Heart left ventricle (tissue), 16 donors: Measurements from ENCODE around the gene RIC8B. TPM values are rescaled to one million over a fixed set of nuclear protein-coding genes. Genes with fewer than 3 reads are reported as not detected.
"Not testable (repeated sequence)": the region's sequence is repeated elsewhere in the genome, so short reads cannot be mapped to it uniquely, and the experiment has no call there.

Source experiments
- ATAC-seq, 4 donors: fragments of 200-7000 bp; cut with Tn5 transposase; one replicate each; pipeline ENCODE4 v1.9.1; 2020 to 2022; ENCODE audit warnings: moderate library complexity in 4 of 4, mild to moderate bottlenecking in 3 of 4, moderate number of reproducible peaks in 1 of 4
- DNase-seq, 5 donors: peaks; one replicate each; pipeline ENCODE4 v3.0.0-alpha.2; 2020
- H3K27ac ChIP-seq, 12 donors: fragments of 200-600 bp; sonication (generic) in 4 of 12; one replicate each; pipeline versions ENCODE4 v1.5.0 to v1.8.0; 2016 to 2022; ENCODE audit warnings: mild to moderate bottlenecking in 2 of 12
- H3K27me3 ChIP-seq, 9 donors: fragments of 200-600 bp; sonication (generic) in 2 of 9; one replicate each; pipeline versions ENCODE4 v1.5.1 to v1.8.0; 2016 to 2022; ENCODE audit warnings: mild to moderate bottlenecking in 3 of 9
- H3K36me3 ChIP-seq, 9 donors: fragments of 200-600 bp; sonication (generic) in 2 of 9; one replicate each; pipeline versions ENCODE4 v1.5.0 to v1.8.0; 2018 to 2022; ENCODE audit warnings: mild to moderate bottlenecking in 2 of 9
- H3K4me1 ChIP-seq, 12 donors: fragments of 200-600 bp; sonication (generic) in 4 of 12; one replicate each; pipeline versions ENCODE4 v1.5.0 to v1.8.0; 2016 to 2022; ENCODE audit warnings: mild to moderate bottlenecking in 3 of 12
- H3K4me3 ChIP-seq, 12 donors: fragments of 200-600 bp; sonication (generic) in 4 of 12; one replicate each; pipeline versions ENCODE4 v1.5.0 to v1.8.0; 2017 to 2022; ENCODE audit warnings: mild to moderate bottlenecking in 9 of 12, moderate library complexity in 4 of 12
- H3K9me3 ChIP-seq, 12 donors: fragments of 200-600 bp; sonication (generic) in 4 of 12; one replicate each; pipeline versions ENCODE4 v1.5.0 to v1.8.0; 2016 to 2022; ENCODE audit warnings: mild to moderate bottlenecking in 1 of 12
- POLR2A ChIP-seq, 2 donors: fragments of 450-650 bp; IDR thresholded peaks; one replicate each; pipeline ENCODE4 v1.6.1; 2017; ENCODE audit warnings: antibody characterized with exemption in 2 of 2, mild to moderate bottlenecking in 2 of 2, moderate library complexity in 2 of 2
- WGBS, 4 donors: extraction: QIAGEN DNeasy Blood & Tissue Kit in 2 of 4; methylation state at CpG; one replicate each; pipeline versions ENCODE4 v1.1.5 to v1.1.7; 2013 to 2018; 5-methylcytosine and 5-hydroxymethylcytosine counted together
- intact Hi-C, 10 donors: fragments of 100-400 bp; cut with DNase I; formaldehyde crosslinking; loops; one replicate each; pipeline versions ENCODE4 v1.11.1 to v1.14.2; 2022
- polyA plus RNA-seq, 2 donors: library from polyadenylated mRNA; stranded (reverse); fragments of 200-250 nt; gene quantifications; one replicate each; pipeline ENCODE4 v1.2.3, GENCODE V29; 2013
- total RNA-seq, 9 donors: library from RNA; depleted of rRNA in 2 of 9; stranded (reverse); fragments of >200 nt in 2 of 9; fragmentation: NEBNext Ultra II Directional in 3 of 9; extraction: Animal tissue kit (Norgen Biotek cat#: 25700) in 3 of 9; gene quantifications; one replicate each; pipeline versions ENCODE4 v1.1.0 to v1.2.4, GENCODE V29; 2016 to 2023
- TF ChIP-seq, protein P1 (sequence below), 12 donors: fragments of 200-600 bp; sonication (generic) in 4 of 12; IDR thresholded peaks; one replicate each; pipeline versions ENCODE4 v1.5.0 to v1.8.0; 2018 to 2022; ENCODE audit warnings: antibody characterized with exemption in 12 of 12, mild to moderate bottlenecking in 5 of 12
- donor health status: ischemic (EF 13 %, LVEDD 7.1; RV severe dilation, severe dysfunction).
- donor health status: healthy with polysubstance abuse.
- donor health status: DM: no; HTN: yes; CAD: no.
- donor health status: DM: no; HTN: no; CAD: no.
- donor health status: ischemic (EF 25% LVEDD 6.9; RV normal size, moderate dysfunction).
- donor health status: ischemic (EF 25% LVEDD 5.7; RV mildly dilated, moderate dysfunction).
- donor health status: healthy.
- donor health status: DM: yes; HTN: yes; CAD: no.
- donor health status: ischemic (EF 35%, LVEDD 5.7; RV mildly dilated, moderate dysfunction).
- donor health status: nonischemic (EF 11% LVEDD 7.7; RV severe dilation, severe dysfunction).
- donor health status: DM: yes; HTN: yes; CAD: no.
- donor health status: PGD.
- donor health status: ischemic (EF 29% LVEDD 5.4; RV normal size, mild dysfunction).
- donor health status: nonischemic (EF 23%, LVEDD 6.1; RV moderate dilation, normal function).

RIC8B gene
- total and polyA plus RNA-seq, 11 donors, result 6.1 to 27.5 (median 22.7) TPM

DNA sequence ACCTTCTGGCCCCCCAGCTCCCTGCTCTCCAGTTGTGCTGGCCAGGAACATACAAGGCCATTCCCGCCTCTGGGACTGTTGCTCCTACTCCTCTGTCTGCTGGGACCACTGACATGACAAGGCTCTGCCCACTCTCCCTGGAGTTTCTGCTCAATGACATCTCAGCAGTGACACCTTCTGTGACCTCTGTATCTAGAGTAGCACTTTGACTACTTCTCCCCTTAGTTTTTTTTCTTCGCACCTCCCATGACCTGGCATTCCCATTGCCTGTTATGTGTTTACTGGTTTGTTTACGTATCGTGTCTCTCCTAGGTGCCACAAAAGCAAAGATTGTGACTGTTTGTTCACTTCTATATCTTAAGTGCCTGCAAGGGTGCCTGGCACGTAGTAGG, 141.1 kb downstream of the RIC8B start:
- DNase-seq (no peak), ATAC-seq (no peak)
- peaks cover 0 to 83% (median 0%) of the 10 kb centered on the region in 9 donors for H3K27me3 ChIP-seq
- no peak overlapping the region for H3K27ac ChIP-seq
- no peaks in the 10 kb centered on the region for H3K4me1 ChIP-seq
- intact Hi-C loops, result loop anchor here in 2 of 10 donors (5.0 to 10.0 kb wide), 2 partner anchors 231 to 528 kb away; no protein-coding TSS in a partner anchor
- no peaks in the 10 kb centered on the region for H3K9me3 ChIP-seq
- H3K36me3 ChIP-seq, result no peaks in the 10 kb centered on the region
- no peak overlapping the region for H3K4me3 ChIP-seq
- no peak for TF ChIP-seq POLR2A (IDR thresholded peaks at IDR 0.05)
- TF ChIP-seq, protein P1, sequence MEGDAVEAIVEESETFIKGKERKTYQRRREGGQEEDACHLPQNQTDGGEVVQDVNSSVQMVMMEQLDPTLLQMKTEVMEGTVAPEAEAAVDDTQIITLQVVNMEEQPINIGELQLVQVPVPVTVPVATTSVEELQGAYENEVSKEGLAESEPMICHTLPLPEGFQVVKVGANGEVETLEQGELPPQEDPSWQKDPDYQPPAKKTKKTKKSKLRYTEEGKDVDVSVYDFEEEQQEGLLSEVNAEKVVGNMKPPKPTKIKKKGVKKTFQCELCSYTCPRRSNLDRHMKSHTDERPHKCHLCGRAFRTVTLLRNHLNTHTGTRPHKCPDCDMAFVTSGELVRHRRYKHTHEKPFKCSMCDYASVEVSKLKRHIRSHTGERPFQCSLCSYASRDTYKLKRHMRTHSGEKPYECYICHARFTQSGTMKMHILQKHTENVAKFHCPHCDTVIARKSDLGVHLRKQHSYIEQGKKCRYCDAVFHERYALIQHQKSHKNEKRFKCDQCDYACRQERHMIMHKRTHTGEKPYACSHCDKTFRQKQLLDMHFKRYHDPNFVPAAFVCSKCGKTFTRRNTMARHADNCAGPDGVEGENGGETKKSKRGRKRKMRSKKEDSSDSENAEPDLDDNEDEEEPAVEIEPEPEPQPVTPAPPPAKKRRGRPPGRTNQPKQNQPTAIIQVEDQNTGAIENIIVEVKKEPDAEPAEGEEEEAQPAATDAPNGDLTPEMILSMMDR (IDR thresholded peaks at IDR 0.05), result no peak
- WGBS, 4 donors, result 64 to 72% (median 68%) methylated on average over 5 of the region's 5 CpGs

DNA sequence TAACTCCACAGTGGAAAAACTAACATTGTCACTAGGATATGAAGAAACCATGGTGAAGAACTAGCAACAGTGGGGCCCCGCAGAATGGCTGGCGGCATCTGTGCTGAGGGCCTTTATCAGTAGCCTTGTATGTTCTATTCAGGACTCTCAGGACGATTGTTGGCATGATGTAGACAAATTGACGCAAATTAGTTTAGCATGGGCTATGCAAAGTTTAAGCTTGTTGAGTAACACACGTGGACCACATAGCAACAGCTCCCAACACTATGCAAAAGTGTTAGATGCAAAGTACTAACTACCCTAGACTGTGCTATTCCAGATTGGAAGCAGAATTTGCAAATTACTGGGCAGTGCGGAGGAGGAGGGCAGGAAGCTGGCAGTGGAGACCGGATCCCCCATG, 143.0 kb downstream of the RIC8B start:
- intact Hi-C loops, result loop anchor here in 2 of 10 donors (5.0 to 10.0 kb wide), 2 partner anchors 233 to 530 kb away; no protein-coding TSS in a partner anchor

DNA sequence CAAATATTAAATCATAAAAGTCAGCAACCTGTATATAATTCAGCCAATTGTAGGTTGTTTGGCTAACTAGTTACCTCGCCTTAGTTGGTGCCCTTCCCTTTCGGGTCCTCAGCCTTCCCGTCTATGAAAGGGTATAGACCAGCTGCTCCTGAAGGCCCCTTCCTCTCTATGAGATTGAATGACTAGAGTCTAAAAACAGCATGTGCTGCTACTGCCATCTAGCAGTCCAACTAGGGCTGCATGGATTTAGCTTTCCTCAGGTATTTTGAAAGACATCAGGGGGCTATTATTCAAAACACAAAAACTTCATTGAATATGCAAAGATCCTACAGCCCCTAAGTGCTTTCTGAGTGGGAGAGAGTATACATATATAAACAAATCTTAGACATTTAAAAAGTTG, 144.3 kb downstream of the RIC8B start:
- Histone ChIP-seq H3K4me1 (no peaks in the 10 kb centered on the region), H3K27ac (no peak overlapping the region), H3K36me3 (no peaks in the 10 kb centered on the region), H3K4me3 (no peak overlapping the region), H3K27me3 (peaks cover 0 to 82% (median 0%) of the 10 kb centered on the region in 9 donors), H3K9me3 (no peaks in the 10 kb centered on the region)
- no peak for DNase-seq
- ATAC-seq, result peak in 1 of 4 donors; percentile 46
- 14 to 24% (median 20%) methylated on average over 3 of the region's 3 CpGs for WGBS, 4 donors
- TF ChIP-seq POLR2A (IDR thresholded peaks at IDR 0.05), result no peak
- TF ChIP-seq, protein P1 (IDR thresholded peaks at IDR 0.05), result peak; percentile 12 to 54 (median 38)
- intact Hi-C loops, result loop anchor here in 6 of 10 donors (2.0 to 10.0 kb wide), 5 partner anchors 234 to 534 kb away; no protein-coding TSS in a partner anchor

More for the DNA sequence above, 143.0 kb downstream of the RIC8B start:
- ATAC-seq (peak in 1 of 4 donors; percentile 58), DNase-seq (no peak)
- H3K9me3 ChIP-seq, result no peaks in the 10 kb centered on the region
- peaks cover 0 to 84% (median 0%) of the 10 kb centered on the region in 9 donors for H3K27me3 ChIP-seq
- no peaks in the 10 kb centered on the region for H3K36me3 ChIP-seq
- WGBS, 4 donors, result 47 to 54% (median 47%) methylated on average over 7 of the region's 7 CpGs
- H3K4me1 ChIP-seq, result no peaks in the 10 kb centered on the region
- no peak for TF ChIP-seq POLR2A (IDR thresholded peaks at IDR 0.05)
- TF ChIP-seq, protein P1 (IDR thresholded peaks at IDR 0.05), result no peak
- H3K4me3 ChIP-seq, result no peak overlapping the region
- H3K27ac ChIP-seq, result no peak overlapping the region

DNA sequence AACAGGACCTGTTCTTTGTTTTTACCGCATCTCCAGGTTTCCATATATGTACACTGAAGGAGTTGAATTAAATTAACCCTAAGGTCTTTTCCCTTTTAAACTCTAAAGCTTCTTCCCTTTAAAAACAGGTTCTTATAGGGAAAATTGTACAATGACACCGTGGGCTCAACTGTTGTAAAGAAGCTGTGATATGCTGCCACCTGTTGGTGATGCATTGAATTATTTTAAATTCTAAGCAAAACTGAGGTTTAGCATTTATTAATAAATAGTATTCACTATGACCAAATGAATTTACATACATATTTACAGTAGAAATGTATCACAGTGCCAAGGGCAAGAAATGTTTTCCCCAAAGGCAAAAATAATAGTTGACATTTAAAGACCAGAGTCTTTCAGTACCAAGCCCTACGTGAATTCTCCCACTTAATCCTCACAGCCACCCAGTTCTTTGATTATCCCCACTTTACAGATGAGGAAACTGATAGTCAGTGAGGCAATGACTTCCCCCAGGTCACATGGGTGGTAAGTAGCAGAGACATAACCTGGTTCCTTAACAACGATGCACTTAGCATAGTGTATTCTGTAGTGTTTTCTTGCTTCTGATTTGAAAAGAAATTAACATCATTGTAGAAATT, 145.5 kb downstream of the RIC8B start:
- ATAC-seq (no peak), DNase-seq (no peak)
- 42 to 45% (median 43%) methylated on average over 4 of the region's 4 CpGs for WGBS, 4 donors

DNA sequence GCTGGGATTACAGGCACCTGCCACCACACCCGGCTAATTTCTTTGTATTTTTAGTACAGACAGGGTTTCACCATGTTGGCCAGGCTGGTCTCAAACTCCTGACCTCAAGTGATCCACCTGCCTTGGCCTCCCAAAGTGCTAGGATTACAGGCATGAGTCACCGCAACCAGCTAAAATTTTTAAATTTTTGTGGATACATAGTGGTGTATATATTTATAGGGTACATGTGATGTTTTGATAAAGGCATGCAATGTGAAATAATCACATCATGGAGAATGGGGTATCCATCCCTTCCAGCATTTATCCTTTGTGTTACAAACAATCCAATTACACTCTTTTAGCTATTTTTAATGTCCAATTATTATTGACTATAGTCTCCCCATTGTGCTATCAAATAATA, 147.5 kb downstream of the RIC8B start:
- not testable (repeated sequence) for H3K4me1 ChIP-seq, H3K9me3 ChIP-seq, DNase-seq, ATAC-seq, H3K27ac ChIP-seq, H3K4me3 ChIP-seq, H3K36me3 ChIP-seq
- 75 to 86% (median 85%) methylated on average over 2 of the region's 2 CpGs for WGBS, 4 donors
- intact Hi-C loops, result loop anchor here in 5 of 10 donors (2.0 to 5.0 kb wide), 4 partner anchors 240 to 537 kb away; no protein-coding TSS in a partner anchor
- H3K27me3 ChIP-seq, result peaks cover 0 to 75% (median 0%) of the 10 kb centered on the region in 9 donors

More for the DNA sequence above, 145.5 kb downstream of the RIC8B start:
- H3K9me3 ChIP-seq, result no peaks in the 10 kb centered on the region
- H3K27me3 ChIP-seq, result peaks cover 0 to 84% (median 0%) of the 10 kb centered on the region in 9 donors
- peaks cover 0 to 6% (median 0%) of the 10 kb centered on the region in 12 donors for H3K4me1 ChIP-seq
- intact Hi-C loops, result loop anchor here (2.0 to 10.0 kb wide), 6 partner anchors 235 to 535 kb away; no protein-coding TSS in a partner anchor
- TF ChIP-seq POLR2A (IDR thresholded peaks at IDR 0.05), result no peak
- TF ChIP-seq, protein P1 (IDR thresholded peaks at IDR 0.05), result peak; percentile 68 to 91 (median 83)
- H3K4me3 ChIP-seq, result no peak overlapping the region
- no peak overlapping the region for H3K27ac ChIP-seq
- H3K36me3 ChIP-seq, result no peaks in the 10 kb centered on the region

DNA sequence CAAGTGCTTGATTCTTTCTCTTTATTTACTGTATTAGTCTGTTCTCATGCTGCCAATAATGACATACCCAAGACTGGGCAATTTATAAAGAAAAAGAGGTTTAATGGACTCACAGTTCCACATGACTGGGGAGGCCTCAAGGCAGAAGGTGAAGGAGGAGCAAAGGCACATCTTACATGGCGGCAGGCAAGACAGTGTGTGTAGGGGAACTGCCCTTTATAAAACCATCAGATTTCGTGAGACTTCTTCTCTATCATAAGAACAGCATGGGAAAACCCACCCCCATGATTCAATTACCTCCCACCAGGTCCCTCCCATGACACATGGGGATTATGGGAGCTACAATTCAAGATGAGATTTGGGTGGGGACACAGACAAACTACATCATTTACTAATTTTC, 149.1 kb downstream of the RIC8B start:
- intact Hi-C loops, result loop anchor here in 2 of 10 donors (5.0 kb wide), 2 partner anchors 241 to 536 kb away; no protein-coding TSS in a partner anchor
- not testable (repeated sequence) for H3K4me3 ChIP-seq, ATAC-seq, H3K27ac ChIP-seq, H3K9me3 ChIP-seq, DNase-seq, H3K4me1 ChIP-seq, H3K36me3 ChIP-seq
- peaks cover 0 to 77% (median 0%) of the 10 kb centered on the region in 9 donors for H3K27me3 ChIP-seq
- WGBS, 4 donors, result 87 to 96% (median 89%) methylated on average over 2 of the region's 2 CpGs
